Activated CD4-positive, alpha-beta T cell treated with anti-CD3 and anti-CD28 coated beads for 48 hours (primary cell): ENCODE data around the gene STK36.
A peak's percentile ranks its signal among the peaks of the same experiment; 100 is the strongest.

ENCODE experiments used
- DNase-seq: peaks from one replicate; pipeline ENCODE4 v3.0.0-alpha.2; 2020

The STK36 gene

GRCh38 chr2:218720048-218721041 lies 48.5 kb downstream of the STK36 start:
- DNase-seq, result no peak

- no peak for DNase-seq
Measured at GRCh38 chr2:218721488-218721887, 49.6 kb downstream of the STK36 start.

GRCh38 chr2:218721934-218722333 lies 50.0 kb downstream of the STK36 start:
- DNase-seq, result no peak

GRCh38 chr2:218722419-218722818 lies 50.5 kb downstream of the STK36 start:
- DNase-seq, result no peak

- no peak for DNase-seq
Measured at GRCh38 chr2:218722876-218723785, 51.2 kb downstream of the STK36 start.

GRCh38 chr2:218726004-218726574 lies 54.2 kb downstream of the STK36 start:
- no peak for DNase-seq

- peak; percentile 21 for DNase-seq
Measured at GRCh38 chr2:218727502-218728165, 55.7 kb downstream of the STK36 start.

GRCh38 chr2:218729640-218730039 lies 57.8 kb downstream of the STK36 start:
- no peak for DNase-seq

GRCh38 chr2:218732052-218732760 lies 60.3 kb downstream of the STK36 start:
- no peak for DNase-seq

GRCh38 chr2:218732761-218733158 lies 60.9 kb downstream of the STK36 start:
- DNase-seq, result no peak

GRCh38 chr2:218733171-218734021 lies 61.5 kb downstream of the STK36 start:
- DNase-seq, result peak; percentile 28

GRCh38 chr2:218734190-218734975 lies 62.5 kb downstream of the STK36 start:
- DNase-seq, result no peak

GRCh38 chr2:218736531-218736930 lies 64.6 kb downstream of the STK36 start:
- no peak for DNase-seq

- DNase-seq, result no peak
Measured at GRCh38 chr2:218743068-218743467, 71.2 kb downstream of the STK36 start.

GRCh38 chr2:218744615-218745014 lies 72.7 kb downstream of the STK36 start:
- no peak for DNase-seq

GRCh38 chr2:218745160-218745558 lies 73.3 kb downstream of the STK36 start:
- DNase-seq, result no peak

GRCh38 chr2:218745559-218746469 lies 73.9 kb downstream of the STK36 start:
- DNase-seq, result no peak

GRCh38 chr2:218746470-218746795 lies 74.5 kb downstream of the STK36 start:
- DNase-seq, result no peak

- DNase-seq, result no peak
Measured at GRCh38 chr2:218746960-218747359, 75.1 kb downstream of the STK36 start.
